Peyer's patch (tissue), 4 donors: ENCODE data around the gene SLC6A7.

ENCODE experiments used
- CTCF ChIP-seq, 6 experiments: fragments of 450-650 bp in 4 of 6; fragments of 200-600 bp in 2 of 6; sonication (generic) in 1 of 6; IDR thresholded peaks; one replicate each; pipeline ENCODE4 v1.5.1; 2017 to 2019; ENCODE audit warnings: antibody characterized with exemption in 6 of 6, mild to moderate bottlenecking in 3 of 6, moderate library complexity in 1 of 6
- POLR2A ChIP-seq, 2 donors: fragments of 450-650 bp; IDR thresholded peaks; one replicate each; pipeline ENCODE4 v1.5.1; 2017; ENCODE audit warnings: antibody characterized with exemption in 2 of 2, mild to moderate bottlenecking in 2 of 2, moderate library complexity in 2 of 2

GRCh38 chr5:150159031-150159430, 30.8 kb upstream of the SLC6A7 start:
- no peak for TF ChIP-seq POLR2A (IDR thresholded peaks at IDR 0.05)
- no peak for TF ChIP-seq CTCF (IDR thresholded peaks at IDR 0.05)
